Occipital lobe (tissue), 3 donors: ENCODE results near the gene HCFC1. TPM values are rescaled to one million over a fixed set of nuclear protein-coding genes. Genes with fewer than 3 reads are reported as not detected.

Experiments
- DNase-seq: peaks from one replicate; lab custom pipeline; 2025; lab: John Stamatoyannopoulos, UW
- small RNA-seq: library from RNA; depleted of rRNA; stranded (forward); fragments of <200 nt; gene quantifications from one replicate; pipeline ENCODE3, GENCODE V24; 2014
- total RNA-seq: library from RNA; depleted of rRNA; stranded (reverse); fragments of >200 nt; gene quantifications from one replicate; pipeline ENCODE4 v1.2.3, GENCODE V29; 2014

Gene HCFC1
- total RNA-seq, 1 donor from 2014 or later = 12.6 TPM

DNA sequence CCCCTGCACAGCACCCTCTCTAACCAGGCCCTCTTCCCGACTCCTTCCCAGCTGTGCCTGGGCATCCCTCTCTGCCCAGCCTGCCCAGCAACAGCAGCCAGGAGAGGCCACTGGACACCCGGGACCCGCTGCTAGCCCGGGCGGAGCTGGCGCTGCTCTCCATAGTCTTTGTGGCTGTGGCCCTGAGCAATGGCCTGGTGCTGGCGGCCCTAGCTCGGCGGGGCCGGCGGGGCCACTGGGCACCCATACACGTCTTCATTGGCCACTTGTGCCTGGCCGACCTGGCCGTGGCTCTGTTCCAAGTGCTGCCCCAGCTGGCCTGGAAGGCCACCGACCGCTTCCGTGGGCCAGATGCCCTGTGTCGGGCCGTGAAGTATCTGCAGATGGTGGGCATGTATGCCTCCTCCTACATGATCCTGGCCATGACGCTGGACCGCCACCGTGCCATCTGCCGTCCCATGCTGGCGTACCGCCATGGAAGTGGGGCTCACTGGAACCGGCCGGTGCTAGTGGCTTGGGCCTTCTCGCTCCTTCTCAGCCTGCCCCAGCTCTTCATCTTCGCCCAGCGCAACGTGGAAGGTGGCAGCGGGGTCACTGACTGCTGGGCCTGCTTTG, 66.0 kb downstream of the HCFC1 start:
- DNase-seq = no peak

DNA sequence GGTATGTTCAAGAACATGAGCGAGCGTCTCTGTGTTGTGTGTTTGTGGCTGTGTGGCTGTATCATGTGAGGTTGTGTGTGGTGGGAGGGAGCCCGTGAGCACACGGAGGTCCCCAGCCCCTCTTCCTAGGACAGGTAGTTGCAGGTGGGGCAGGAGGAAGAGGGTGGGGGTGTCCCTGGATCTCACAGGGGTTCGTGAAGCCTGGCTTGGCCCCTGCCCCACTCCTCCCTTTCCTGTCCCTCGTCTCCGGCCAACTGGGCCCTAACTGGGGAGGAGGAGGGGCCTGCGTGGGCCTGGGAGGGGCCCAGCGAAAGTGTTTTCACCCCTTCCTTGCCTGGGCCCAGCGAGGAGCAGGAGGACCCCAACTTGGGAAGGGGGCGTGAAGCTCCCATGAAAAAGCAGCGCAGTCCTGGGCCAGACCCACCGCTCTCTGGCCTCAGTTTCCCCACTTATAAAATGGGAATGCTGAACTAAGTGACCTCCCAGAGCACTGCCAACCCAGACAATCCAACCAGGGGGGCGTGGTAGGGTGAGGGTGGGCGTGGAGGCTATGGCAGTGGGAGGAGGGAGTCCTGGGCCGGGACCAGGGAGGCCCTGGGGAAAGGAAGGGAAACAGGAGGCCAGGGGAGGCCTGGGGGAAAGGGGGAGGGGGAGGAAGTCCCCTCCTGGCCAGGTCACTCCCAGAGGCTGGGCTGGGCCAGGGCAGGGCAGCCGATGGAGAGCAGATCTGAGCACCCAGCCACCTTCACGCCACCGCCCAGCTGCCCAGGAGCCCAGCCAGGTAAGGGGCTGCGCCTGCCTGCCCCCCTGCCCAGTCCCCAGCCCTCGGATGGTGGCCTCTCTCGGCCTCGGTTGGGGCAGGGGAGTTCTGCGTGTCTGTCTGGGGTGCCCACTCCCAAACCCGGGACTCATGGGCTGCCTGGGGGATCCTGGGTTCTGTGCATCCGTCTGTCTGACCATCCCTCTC, 67.3 kb downstream of the HCFC1 start, which contains the start of gene AVPR2:
Gene AVPR2, plus strand, starts transcription at position 683 of the 967 bp plus-strand sequence. CDS start 473 bp downstream, outside the sequence.
- DNase-seq = no peak

DNA sequence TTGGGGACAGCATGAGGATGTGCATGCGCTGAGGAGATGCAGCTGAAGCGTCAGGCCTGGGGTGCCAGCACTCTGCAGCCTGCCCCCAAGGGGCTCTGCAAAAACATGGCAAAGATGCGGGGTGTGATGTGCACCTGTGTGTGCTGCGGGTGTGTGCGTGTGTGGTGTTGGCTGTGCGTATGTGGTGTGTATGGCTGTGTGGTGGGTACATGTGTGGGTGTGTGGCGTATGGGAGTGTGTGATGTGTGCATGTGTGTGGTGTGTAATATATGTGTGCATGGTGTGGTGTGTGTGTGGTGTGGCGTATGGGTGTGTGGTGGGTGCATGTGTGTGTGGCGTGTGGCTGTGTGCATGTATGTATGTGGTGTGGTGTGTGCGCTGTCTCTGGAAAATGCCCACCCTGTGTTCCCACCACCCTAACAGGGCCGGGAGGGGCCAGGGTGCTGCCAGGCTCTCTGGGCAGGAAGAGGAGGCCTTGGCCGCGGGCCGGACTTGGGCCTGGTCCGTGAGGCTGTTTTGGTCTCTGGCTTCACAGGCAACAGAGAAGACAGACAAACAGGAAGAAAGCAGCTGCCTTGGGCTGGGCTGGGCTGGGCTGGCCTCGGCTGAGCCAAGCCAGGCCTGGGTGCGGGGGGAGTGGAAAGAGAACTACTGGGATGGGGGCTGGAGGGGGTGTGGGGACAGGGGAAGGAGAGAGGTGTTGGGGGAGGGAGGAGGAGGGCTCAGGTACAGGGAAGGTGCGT, 68.2 kb downstream of the HCFC1 start:
- DNase-seq = no peak

DNA sequence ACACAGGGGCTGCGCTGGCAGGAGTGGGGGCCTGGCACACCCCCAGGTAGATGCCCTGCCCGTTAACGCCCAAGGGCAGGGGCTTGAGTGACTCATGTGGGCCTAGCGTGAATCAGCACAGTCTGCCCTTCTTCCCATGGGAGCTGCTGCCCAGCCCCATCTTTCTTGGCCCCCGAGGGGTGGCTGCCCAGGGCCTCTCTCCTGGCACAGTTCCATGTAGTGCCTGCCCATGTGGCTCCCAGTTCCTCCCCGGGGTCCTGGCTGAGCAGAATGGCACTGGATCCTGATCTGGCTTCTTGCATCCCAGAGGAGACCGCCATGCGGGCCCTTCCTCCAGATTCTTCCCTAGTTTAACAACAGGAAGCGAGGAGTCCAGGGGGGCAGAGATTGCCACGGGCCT, 69.2 kb downstream of the HCFC1 start:
- no peak for DNase-seq

GRCh38 chrX:153901753-153902140, 69.9 kb downstream of the HCFC1 start:
- DNase-seq = no peak

- no peak for DNase-seq
Observed at GRCh38 chrX:153900831-153901752, 70.5 kb downstream of the HCFC1 start.

GRCh38 chrX:153897899-153898298, 73.7 kb downstream of the HCFC1 start:
- no peak for DNase-seq

Small RNAs within 50 kb of the gene (small RNA-seq; reads per million reads assigned to genes)
- not detected for gene MIR3202-1

Other genes starting within 250 kb of the HCFC1 start
- 60.2 TPM for gene BCAP31, start 247.4 kb downstream of the HCFC1 start, total RNA-seq
- 5.0 TPM for gene ABCD1, start 247.0 kb downstream of the HCFC1 start, total RNA-seq
- 0.47 TPM for gene PLXNB3, start 207.6 kb downstream of the HCFC1 start, total RNA-seq
- 0.16 TPM for gene SRPK3, start 190.8 kb downstream of the HCFC1 start, total RNA-seq
- gene IDH3G, start 177.4 kb downstream of the HCFC1 start, total RNA-seq = 29.0 TPM
- 78.9 TPM for gene SSR4, start 177.2 kb downstream of the HCFC1 start, total RNA-seq
- 148 TPM for gene PDZD4, start 141.3 kb downstream of the HCFC1 start, total RNA-seq
- 98.1 TPM for gene L1CAM, start 85.6 kb downstream of the HCFC1 start, total RNA-seq
- not detected for gene AVPR2, start 67.1 kb downstream of the HCFC1 start, total RNA-seq
- 6.6 TPM for gene ARHGAP4, start 45.6 kb downstream of the HCFC1 start, total RNA-seq
- gene NAA10, start 36.8 kb downstream of the HCFC1 start, total RNA-seq = 17.6 TPM
- 2.8 TPM for gene RENBP, start 27.2 kb downstream of the HCFC1 start, total RNA-seq
- gene TMEM187, start 936 bp upstream of the HCFC1 start, total RNA-seq = 2.7 TPM
- 8.7 TPM for gene IRAK1, start 48.1 kb upstream of the HCFC1 start, total RNA-seq
- gene MECP2, start 125.9 kb upstream of the HCFC1 start, total RNA-seq = 27.0 TPM
- gene OPN1LW, start 172.4 kb upstream of the HCFC1 start, total RNA-seq = not detected
- not detected for gene OPN1MW, start 210.8 kb upstream of the HCFC1 start, total RNA-seq
- not detected for gene OPN1MW2, start 247.9 kb upstream of the HCFC1 start, total RNA-seq